ENCODE data around the gene RASA3. TPM values are rescaled to one million over a fixed set of nuclear protein-coding genes. Genes with fewer than 3 reads are reported as not detected.

The RASA3 gene
- total RNA-seq, 1 experiment from 2014 or later, result 22.3 TPM

GRCh38 chr13:114054264-114054663 lies 78.2 kb downstream of the RASA3 start:
- TF ChIP-seq HMGA2 (CRISPR knock-in tag; IDR thresholded peaks at IDR 0.05), result no peak
- TF ChIP-seq GRHL2 (CRISPR knock-in tag; IDR thresholded peaks at IDR 0.05; ENCODE audit: insufficient replicate concordance, severe bottlenecking), result no peak
- TF ChIP-seq AFF4 (CRISPR knock-in tag; IDR thresholded peaks at IDR 0.05; ENCODE audit: borderline replicate concordance), result no peak
- TF ChIP-seq HMGXB4 (CRISPR knock-in tag; IDR thresholded peaks at IDR 0.05), result no peak
- ChIA-PET CTCF (no interaction called here), POLR2A (no interaction called here)
- Mint-ChIP-seq H3K4me3 (no peak overlapping the region), H3K27me3 (ENCODE audit: low read depth) (no peaks in the 10 kb centered on the region), H3K9me3 (no peaks in the 10 kb centered on the region), H3K4me1 (peaks cover 4% of the 10 kb centered on the region), H3K27ac (peak overlapping the region; percentile 16; the same call in 1 of the 2 replicates), H3K36me3 (no peaks in the 10 kb centered on the region)
- DNase-seq (ENCODE audit: low spot score) (peak; percentile 65), ATAC-seq (peak; percentile 95)

GRCh38 chr13:114053026-114053425 lies 79.4 kb downstream of the RASA3 start:
- CTCF ChIA-PET, result no interaction called here
- Mint-ChIP-seq H3K27ac (no peak overlapping the region), H3K27me3 (ENCODE audit: low read depth) (no peaks in the 10 kb centered on the region), H3K36me3 (no peaks in the 10 kb centered on the region), H3K4me1 (peaks cover 8% of the 10 kb centered on the region), H3K9me3 (no peaks in the 10 kb centered on the region), H3K4me3 (no peak overlapping the region)
- ATAC-seq (no peak), DNase-seq (ENCODE audit: low spot score) (no peak)
- TF ChIP-seq SP1 (CRISPR knock-in tag; conservative IDR thresholded peaks at IDR 0.05) (no peak), ZNF396 (CRISPR knock-in tag; IDR thresholded peaks at IDR 0.05; ENCODE audit: borderline replicate concordance) (no peak), NFATC4 (CRISPR knock-in tag; IDR thresholded peaks at IDR 0.05) (no peak), USF1 (CRISPR knock-in tag; IDR thresholded peaks at IDR 0.05) (no peak), MXD4 (CRISPR knock-in tag; IDR thresholded peaks at IDR 0.05; ENCODE audit: borderline replicate concordance) (no peak), CREB1 (CRISPR knock-in tag; IDR thresholded peaks at IDR 0.05) (no peak), ETV6 (CRISPR knock-in tag; IDR thresholded peaks at IDR 0.05) (no peak), JAZF1 (CRISPR knock-in tag; IDR thresholded peaks at IDR 0.05) (no peak)
- TF ChIP-seq, protein P1, sequence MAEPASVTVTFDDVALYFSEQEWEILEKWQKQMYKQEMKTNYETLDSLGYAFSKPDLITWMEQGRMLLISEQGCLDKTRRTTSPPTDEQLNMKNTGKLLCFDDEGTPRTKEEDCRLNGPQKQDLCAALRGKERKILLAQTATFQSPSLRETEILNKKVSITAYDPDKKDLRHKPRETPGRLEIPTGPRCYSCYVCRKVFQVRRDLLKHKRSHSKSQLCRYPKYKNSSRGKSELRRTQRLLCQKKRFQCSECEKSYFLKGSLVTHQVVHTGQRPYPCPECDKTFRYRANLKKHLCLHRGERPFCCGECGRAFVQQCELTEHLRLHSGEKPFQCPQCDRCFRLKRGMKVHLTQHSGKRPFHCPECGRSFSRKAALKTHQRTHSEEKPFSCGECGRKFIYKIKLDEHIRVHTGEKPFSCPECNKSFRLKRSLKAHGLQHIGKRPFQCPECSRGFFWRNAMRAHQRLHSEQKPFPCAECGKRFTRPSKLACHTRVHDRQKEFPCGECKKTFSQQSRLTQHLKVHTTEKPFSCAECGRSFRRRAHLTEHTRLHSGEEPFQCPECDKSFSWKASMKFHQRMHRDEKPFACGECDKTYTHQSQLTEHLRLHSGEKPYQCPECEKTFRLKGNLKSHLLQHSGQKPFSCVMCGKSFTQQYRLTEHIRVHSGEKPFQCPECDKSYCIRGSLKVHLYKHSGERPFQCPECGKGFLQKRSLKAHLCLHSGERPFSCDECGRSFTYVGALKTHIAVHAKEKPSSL (CRISPR knock-in tag; conservative IDR thresholded peaks at IDR 0.05), result no peak
- TF ChIP-seq, protein P2, sequence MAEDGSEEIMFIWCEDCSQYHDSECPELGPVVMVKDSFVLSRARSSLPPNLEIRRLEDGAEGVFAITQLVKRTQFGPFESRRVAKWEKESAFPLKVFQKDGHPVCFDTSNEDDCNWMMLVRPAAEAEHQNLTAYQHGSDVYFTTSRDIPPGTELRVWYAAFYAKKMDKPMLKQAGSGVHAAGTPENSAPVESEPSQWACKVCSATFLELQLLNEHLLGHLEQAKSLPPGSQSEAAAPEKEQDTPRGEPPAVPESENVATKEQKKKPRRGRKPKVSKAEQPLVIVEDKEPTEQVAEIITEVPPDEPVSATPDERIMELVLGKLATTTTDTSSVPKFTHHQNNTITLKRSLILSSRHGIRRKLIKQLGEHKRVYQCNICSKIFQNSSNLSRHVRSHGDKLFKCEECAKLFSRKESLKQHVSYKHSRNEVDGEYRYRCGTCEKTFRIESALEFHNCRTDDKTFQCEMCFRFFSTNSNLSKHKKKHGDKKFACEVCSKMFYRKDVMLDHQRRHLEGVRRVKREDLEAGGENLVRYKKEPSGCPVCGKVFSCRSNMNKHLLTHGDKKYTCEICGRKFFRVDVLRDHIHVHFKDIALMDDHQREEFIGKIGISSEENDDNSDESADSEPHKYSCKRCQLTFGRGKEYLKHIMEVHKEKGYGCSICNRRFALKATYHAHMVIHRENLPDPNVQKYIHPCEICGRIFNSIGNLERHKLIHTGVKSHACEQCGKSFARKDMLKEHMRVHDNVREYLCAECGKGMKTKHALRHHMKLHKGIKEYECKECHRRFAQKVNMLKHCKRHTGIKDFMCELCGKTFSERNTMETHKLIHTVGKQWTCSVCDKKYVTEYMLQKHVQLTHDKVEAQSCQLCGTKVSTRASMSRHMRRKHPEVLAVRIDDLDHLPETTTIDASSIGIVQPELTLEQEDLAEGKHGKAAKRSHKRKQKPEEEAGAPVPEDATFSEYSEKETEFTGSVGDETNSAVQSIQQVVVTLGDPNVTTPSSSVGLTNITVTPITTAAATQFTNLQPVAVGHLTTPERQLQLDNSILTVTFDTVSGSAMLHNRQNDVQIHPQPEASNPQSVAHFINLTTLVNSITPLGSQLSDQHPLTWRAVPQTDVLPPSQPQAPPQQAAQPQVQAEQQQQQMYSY (CRISPR knock-in tag; IDR thresholded peaks at IDR 0.05), result no peak
- POLR2A ChIA-PET, result no interaction called here
